ENCODE measurements around the gene RABGAP1L.

- TF ChIP-seq YY1 (IDR thresholded peaks at IDR 0.05; ENCODE audit: insufficient read depth, insufficient read length) (no peak), ZNF274 (IDR thresholded peaks at IDR 0.05; ENCODE audit: low read depth, low read length) (no peak), SUZ12 (IDR thresholded peaks at IDR 0.05; ENCODE audit: extremely low read depth, insufficient read depth, insufficient read length) (no peak)
These were observed 149.3 kb downstream of the RABGAP1L start for GRCh38 chr1:174308604-174309003.

Data from NT2/D1 (cell line).